H7 (cell line): ENCODE measurements around the gene CLEC1A. TPM values are rescaled to one million over a fixed set of nuclear protein-coding genes. Genes with fewer than 3 reads are reported as not detected.
A peak's percentile ranks its signal among the peaks of the same experiment; 100 is the strongest.

ENCODE experiments used
- DNase-seq: peaks from one replicate; pipeline ENCODE4 v3.0.0; 2012
- H3K27me3 ChIP-seq: 2 replicates; pipeline ENCODE4 v1.6.0; 2011; ENCODE audit warnings: mild to moderate bottlenecking, low read length; ENCODE audit not compliant: control insufficient read depth, insufficient read depth
- H3K36me3 ChIP-seq: replicated peaks from 2 replicates; pipeline ENCODE4 v1.5.1; 2011; ENCODE audit warnings: low read length; ENCODE audit not compliant: control insufficient read depth, insufficient read depth
- H3K4me3 ChIP-seq: 2 replicates; pipeline ENCODE4 v1.5.1; 2011; ENCODE audit warnings: low read depth, mild to moderate bottlenecking, control low read depth, low read length, moderate library complexity; ENCODE audit not compliant: insufficient read depth
- total RNA-seq: library from RNA; depleted of rRNA; stranded (reverse); fragments of >200 nt; shearing (Covaris generic); gene quantifications from 2 replicates; pipeline ENCODE4 v1.2.3, GENCODE V29; 2014; rRNA removed

Gene CLEC1A
- total RNA-seq = not detected in 2 replicates

GRCh38 chr12:10098791-10099190 is at the start of gene CLEC1A:
Gene CLEC1A, minus strand, starts transcription at chr12:10098985. Its CDS starts 63 bp downstream, at chr12:10098922.
- no peaks in the 10 kb centered on the region for H3K36me3 ChIP-seq
- H3K4me3 ChIP-seq = no peak within 1 kb of the TSS
- peak; percentile 20 for DNase-seq
- H3K27me3 ChIP-seq = no peaks in the 10 kb centered on the region

GRCh38 chr12:10147714-10148403 is 49.1 kb upstream of the CLEC1A start:
- no peaks in the 10 kb centered on the region for H3K27me3 ChIP-seq
- H3K36me3 ChIP-seq = no peaks in the 10 kb centered on the region
- no peak for DNase-seq
- H3K4me3 ChIP-seq = no peak overlapping the region

- no peaks in the 10 kb centered on the region for H3K36me3 ChIP-seq
- no peaks in the 10 kb centered on the region for H3K27me3 ChIP-seq
- no peak for DNase-seq
- H3K4me3 ChIP-seq = no peak overlapping the region
Observed at GRCh38 chr12:10142976-10143589, 44.3 kb upstream of the CLEC1A start.

GRCh38 chr12:10140001-10140400 is 41.2 kb upstream of the CLEC1A start:
- peak; percentile 36 for DNase-seq
- Histone ChIP-seq H3K4me3 (no peak overlapping the region), H3K36me3 (no peaks in the 10 kb centered on the region), H3K27me3 (no peaks in the 10 kb centered on the region)

GRCh38 chr12:10136637-10137205 is 37.9 kb upstream of the CLEC1A start:
- Histone ChIP-seq H3K27me3 (no peaks in the 10 kb centered on the region), H3K36me3 (no peaks in the 10 kb centered on the region), H3K4me3 (no peak overlapping the region)
- DNase-seq = no peak

- Histone ChIP-seq H3K36me3 (no peaks in the 10 kb centered on the region), H3K4me3 (no peak overlapping the region), H3K27me3 (no peaks in the 10 kb centered on the region)
- no peak for DNase-seq
Observed at GRCh38 chr12:10135126-10135525, 36.3 kb upstream of the CLEC1A start.

- no peaks in the 10 kb centered on the region for H3K27me3 ChIP-seq
- H3K36me3 ChIP-seq = no peaks in the 10 kb centered on the region
- no peak overlapping the region for H3K4me3 ChIP-seq
- DNase-seq = no peak
Observed at GRCh38 chr12:10132850-10133370, 34.1 kb upstream of the CLEC1A start.

- DNase-seq = no peak
- Histone ChIP-seq H3K4me3 (no peak overlapping the region), H3K27me3 (no peaks in the 10 kb centered on the region), H3K36me3 (no peaks in the 10 kb centered on the region)
Observed at GRCh38 chr12:10131111-10131690, 32.4 kb upstream of the CLEC1A start.

- no peak for DNase-seq
- Histone ChIP-seq H3K36me3 (no peaks in the 10 kb centered on the region), H3K27me3 (no peaks in the 10 kb centered on the region), H3K4me3 (no peak within 1 kb of the TSS)
Observed at GRCh38 chr12:10130042-10130441, 31.3 kb upstream of the CLEC1A start, which contains the start of gene CLEC7A. Gene CLEC7A, minus strand, starts transcription at chr12:10130199. Its CDS starts 117 bp downstream, at chr12:10130082.

GRCh38 chr12:10128687-10129086 is 29.9 kb upstream of the CLEC1A start:
- no peaks in the 10 kb centered on the region for H3K27me3 ChIP-seq
- H3K4me3 ChIP-seq = no peak overlapping the region
- no peak for DNase-seq
- no peaks in the 10 kb centered on the region for H3K36me3 ChIP-seq

- Histone ChIP-seq H3K27me3 (no peaks in the 10 kb centered on the region), H3K4me3 (no peak overlapping the region), H3K36me3 (no peaks in the 10 kb centered on the region)
- no peak for DNase-seq
Observed at GRCh38 chr12:10126413-10126812, 27.6 kb upstream of the CLEC1A start.

GRCh38 chr12:10122689-10123088 is 23.9 kb upstream of the CLEC1A start:
- no peaks in the 10 kb centered on the region for H3K36me3 ChIP-seq
- H3K27me3 ChIP-seq = no peaks in the 10 kb centered on the region
- DNase-seq = no peak
- no peak overlapping the region for H3K4me3 ChIP-seq

- Histone ChIP-seq H3K36me3 (no peaks in the 10 kb centered on the region), H3K4me3 (no peak overlapping the region), H3K27me3 (no peaks in the 10 kb centered on the region)
- no peak for DNase-seq
Observed at GRCh38 chr12:10121278-10121677, 22.5 kb upstream of the CLEC1A start.

GRCh38 chr12:10119066-10119465 is 20.3 kb upstream of the CLEC1A start:
- H3K36me3 ChIP-seq = no peaks in the 10 kb centered on the region
- H3K4me3 ChIP-seq = no peak overlapping the region
- no peak for DNase-seq

GRCh38 chr12:10115890-10116289 is 17.1 kb upstream of the CLEC1A start:
- H3K36me3 ChIP-seq = no peaks in the 10 kb centered on the region
- H3K4me3 ChIP-seq = no peak overlapping the region
- H3K27me3 ChIP-seq = no peaks in the 10 kb centered on the region
- DNase-seq = no peak

More at GRCh38 chr12:10119066-10119465, 20.3 kb upstream of the CLEC1A start:
- no peaks in the 10 kb centered on the region for H3K27me3 ChIP-seq
